ENCODE results near the gene VILL. TPM values are rescaled to one million over a fixed set of nuclear protein-coding genes. Genes with fewer than 3 reads are reported as not detected.

Gene VILL
- total and polyA plus RNA-seq, 2 donors (not counting 3 experiments of a cell fraction or from before 2014, with no cell fraction given): 9.0 to 10.0 TPM

- Histone ChIP-seq H3K36me3 (ENCODE audit: control insufficient read depth in 2 of 2, extremely low read depth in 1 of 2, insufficient read depth in 2 of 2, low read length in 2 of 2) (peaks cover 0 to 9% of the 10 kb centered on the region in 2 experiments), H3K9ac (replicated peaks; ENCODE audit: extremely low read depth, insufficient read depth, low read length) (no peak overlapping the region), H2AFZ (ENCODE audit: low read depth, low read length) (no peak overlapping the region), H3K9me3 (replicated peaks; ENCODE audit: control insufficient read depth, insufficient read depth, low read length) (no peaks in the 10 kb centered on the region), H3K4me2 (ENCODE audit: insufficient read depth, low read length) (no peak overlapping the region), H3K27me3 (ENCODE audit: control insufficient read depth in 2 of 2, insufficient read depth in 2 of 2, low read length in 2 of 2) (no peaks in the 10 kb centered on the region), H3K79me2 (ENCODE audit: control insufficient read depth, insufficient read depth, low read length) (no peaks in the 10 kb centered on the region), H3K4me1 (ENCODE audit: control insufficient read depth, extremely low read depth, insufficient read depth, low read length) (no peaks in the 10 kb centered on the region), H3K27ac (ENCODE audit: insufficient read depth, low read depth, low read length) (no peak overlapping the region), H3K4me3 (replicated peaks in 1 of 3; ENCODE audit: insufficient read depth in 1 of 3, low read depth in 1 of 3, low read length in 3 of 3) (no peak overlapping the region), H4K20me1 (replicated peaks; ENCODE audit: control insufficient read depth, extremely low read depth, insufficient read depth, low read length) (no peaks in the 10 kb centered on the region), H3K9me1 (replicated peaks; ENCODE audit: control insufficient read depth, extremely low read depth, insufficient read depth, low read length) (no peaks in the 10 kb centered on the region)
- FAIRE-seq: no peak
- intact Hi-C loops (cut with micrococcal nuclease): no loop called here
- CTCF ChIA-PET: interaction anchor here (2.3 kb wide), 1 partner anchor 13 kb away, joined by 7 read pairs; no protein-coding TSS in a partner anchor
- dilution Hi-C loops (cut with MboI; ENCODE audit: extremely low pct_ligation_motif_present, low sequenced_read_pairs): no loop called here
- no peak for DNase-seq (ENCODE audit: low read depth, low spot score)
- no TSS peak for BruUV-seq (replicated peaks)
- TF ChIP-seq FOS (IDR thresholded peaks at IDR 0.05; ENCODE audit: borderline replicate concordance, insufficient read depth, low read length) (no peak), GATA2 (IDR thresholded peaks at IDR 0.05; ENCODE audit: insufficient read depth, insufficient read length, low read depth, low read length) (no peak), POLR2AphosphoS5 (IDR thresholded peaks at IDR 0.05; ENCODE audit: insufficient read depth, low read depth, low read length) (no peak), EZH2 (IDR thresholded peaks at IDR 0.05; ENCODE audit: borderline replicate concordance, low read depth, low read length, severe bottlenecking) (no peak), POLR2A (IDR thresholded peaks at IDR 0.05; ENCODE audit: low read depth, low read length) (no peak)
- POLR2A ChIA-PET: no interaction called here
These were observed 19.4 kb downstream of the VILL start for GRCh38 chr3:38009807-38010591.

GRCh38 chr3:38011111-38011510 lies 20.5 kb downstream of the VILL start:
- Histone ChIP-seq H4K20me1 (replicated peaks; ENCODE audit: control insufficient read depth, extremely low read depth, insufficient read depth, low read length) (no peaks in the 10 kb centered on the region), H3K9me1 (replicated peaks; ENCODE audit: control insufficient read depth, extremely low read depth, insufficient read depth, low read length) (no peaks in the 10 kb centered on the region), H3K27ac (ENCODE audit: insufficient read depth, low read depth, low read length) (no peak overlapping the region), H3K9me3 (replicated peaks; ENCODE audit: control insufficient read depth, insufficient read depth, low read length) (no peaks in the 10 kb centered on the region), H3K4me3 (replicated peaks in 1 of 3; ENCODE audit: insufficient read depth in 1 of 3, low read depth in 1 of 3, low read length in 3 of 3) (no peak overlapping the region), H2AFZ (ENCODE audit: low read depth, low read length) (no peak overlapping the region), H3K9ac (replicated peaks; ENCODE audit: extremely low read depth, insufficient read depth, low read length) (no peak overlapping the region), H3K4me1 (ENCODE audit: control insufficient read depth, extremely low read depth, insufficient read depth, low read length) (no peaks in the 10 kb centered on the region), H3K4me2 (ENCODE audit: insufficient read depth, low read length) (no peak overlapping the region), H3K36me3 (ENCODE audit: control insufficient read depth in 2 of 2, extremely low read depth in 1 of 2, insufficient read depth in 2 of 2, low read length in 2 of 2) (peaks cover 0 to 6% of the 10 kb centered on the region in 2 experiments), H3K27me3 (ENCODE audit: control insufficient read depth in 2 of 2, insufficient read depth in 2 of 2, low read length in 2 of 2) (no peaks in the 10 kb centered on the region), H3K79me2 (ENCODE audit: control insufficient read depth, insufficient read depth, low read length) (no peaks in the 10 kb centered on the region)
- FAIRE-seq (no peak), DNase-seq (ENCODE audit: low read depth, low spot score) (no peak)
- no peak for TF ChIP-seq MYC (IDR thresholded peaks at IDR 0.05; ENCODE audit: low read depth, low read length)
- TF ChIP-seq CTCF (IDR thresholded peaks at IDR 0.05; ENCODE audit: extremely low read depth in 1 of 2, insufficient read depth in 1 of 2, low read depth in 1 of 2, low read length in 2 of 2): no peak
- TF ChIP-seq POLR2AphosphoS5 (IDR thresholded peaks at IDR 0.05; ENCODE audit: insufficient read depth, low read depth, low read length): no peak
- TF ChIP-seq EZH2 (IDR thresholded peaks at IDR 0.05; ENCODE audit: borderline replicate concordance, low read depth, low read length, severe bottlenecking): no peak
- no peak for TF ChIP-seq JUN (IDR thresholded peaks at IDR 0.05; ENCODE audit: borderline replicate concordance, insufficient read depth, insufficient read length, low read depth)
- no peak for TF ChIP-seq FOS (IDR thresholded peaks at IDR 0.05; ENCODE audit: borderline replicate concordance, insufficient read depth, low read length)
- TF ChIP-seq POLR2A (IDR thresholded peaks at IDR 0.05; ENCODE audit: low read depth, low read length): no peak
- ChIA-PET POLR2A (no interaction called here), CTCF (interaction anchor here (2.3 kb wide), 1 partner anchor 14 kb away, joined by 7 read pairs; no protein-coding TSS in a partner anchor)
- BruUV-seq (replicated peaks): no TSS peak
- intact Hi-C loops (cut with micrococcal nuclease) (no loop called here), dilution Hi-C loops (cut with MboI; ENCODE audit: extremely low pct_ligation_motif_present, low sequenced_read_pairs) (no loop called here)
